Measurements from ENCODE around the gene HPCAL1.
A peak's percentile ranks its signal among the peaks of the same experiment; 100 is the strongest.

Gene HPCAL1

GRCh38 chr2:10407841-10408648, 105.3 kb downstream of the HPCAL1 start:
- Histone ChIP-seq H3K4me1 (ENCODE audit: control insufficient read depth, insufficient read depth, low read length) (peaks cover 14% of the 10 kb centered on the region; the same call in 1 of the 2 replicates), H3K4me3 (ENCODE audit: low read depth, low read length) (no peak overlapping the region), H3K9ac (ENCODE audit: low read depth, low read length) (no peak overlapping the region), H3K36me3 (ENCODE audit: control insufficient read depth, insufficient read depth, low read length) (no peaks in the 10 kb centered on the region), H3K27me3 (ENCODE audit: control insufficient read depth, insufficient read depth, low read length) (no peaks in the 10 kb centered on the region), H3K27ac (ENCODE audit: low read depth, low read length) (peak overlapping the region; percentile 21), H3K9me3 (ENCODE audit: control insufficient read depth, insufficient read depth, low read length) (no peaks in the 10 kb centered on the region)

GRCh38 chr2:10408649-10409579, 106.2 kb downstream of the HPCAL1 start:
- Histone ChIP-seq H3K27me3 (ENCODE audit: control insufficient read depth, insufficient read depth, low read length) (no peaks in the 10 kb centered on the region), H3K36me3 (ENCODE audit: control insufficient read depth, insufficient read depth, low read length) (no peaks in the 10 kb centered on the region), H3K9me3 (ENCODE audit: control insufficient read depth, insufficient read depth, low read length) (no peaks in the 10 kb centered on the region), H3K9ac (ENCODE audit: low read depth, low read length) (no peak overlapping the region), H3K4me3 (ENCODE audit: low read depth, low read length) (no peak overlapping the region), H3K27ac (ENCODE audit: low read depth, low read length) (peak overlapping the region; percentile 21), H3K4me1 (ENCODE audit: control insufficient read depth, insufficient read depth, low read length) (peaks cover 14% of the 10 kb centered on the region; the same call in 1 of the 2 replicates)

GRCh38 chr2:10410001-10410822, 107.5 kb downstream of the HPCAL1 start:
- Histone ChIP-seq H3K27me3 (ENCODE audit: control insufficient read depth, insufficient read depth, low read length) (no peaks in the 10 kb centered on the region), H3K9me3 (ENCODE audit: control insufficient read depth, insufficient read depth, low read length) (no peaks in the 10 kb centered on the region), H3K27ac (ENCODE audit: low read depth, low read length) (no peak overlapping the region), H3K36me3 (ENCODE audit: control insufficient read depth, insufficient read depth, low read length) (no peaks in the 10 kb centered on the region), H3K4me3 (ENCODE audit: low read depth, low read length) (no peak overlapping the region), H3K4me1 (ENCODE audit: control insufficient read depth, insufficient read depth, low read length) (peaks cover 14% of the 10 kb centered on the region; the same call in 1 of the 2 replicates), H3K9ac (ENCODE audit: low read depth, low read length) (no peak overlapping the region)

- no peaks in the 10 kb centered on the region for H3K9me3 ChIP-seq (ENCODE audit: control insufficient read depth, insufficient read depth, low read length)
- no peak overlapping the region for H3K27ac ChIP-seq (ENCODE audit: low read depth, low read length)
- no peaks in the 10 kb centered on the region for H3K27me3 ChIP-seq (ENCODE audit: control insufficient read depth, insufficient read depth, low read length)
- no peak overlapping the region for H3K9ac ChIP-seq (ENCODE audit: low read depth, low read length)
- peaks cover 14% of the 10 kb centered on the region; the same call in 1 of the 2 replicates for H3K4me1 ChIP-seq (ENCODE audit: control insufficient read depth, insufficient read depth, low read length)
- H3K36me3 ChIP-seq (ENCODE audit: control insufficient read depth, insufficient read depth, low read length) = no peaks in the 10 kb centered on the region
- H3K4me3 ChIP-seq (ENCODE audit: low read depth, low read length) = no peak overlapping the region
These were observed 108.2 kb downstream of the HPCAL1 start for GRCh38 chr2:10410823-10411437.

- no peak overlapping the region for H3K9ac ChIP-seq (ENCODE audit: low read depth, low read length)
- H3K9me3 ChIP-seq (ENCODE audit: control insufficient read depth, insufficient read depth, low read length) = no peaks in the 10 kb centered on the region
- H3K4me1 ChIP-seq (ENCODE audit: control insufficient read depth, insufficient read depth, low read length) = peaks cover 14% of the 10 kb centered on the region; the same call in 1 of the 2 replicates
- H3K27me3 ChIP-seq (ENCODE audit: control insufficient read depth, insufficient read depth, low read length) = no peaks in the 10 kb centered on the region
- no peak overlapping the region for H3K4me3 ChIP-seq (ENCODE audit: low read depth, low read length)
- H3K27ac ChIP-seq (ENCODE audit: low read depth, low read length) = no peak overlapping the region
- H3K36me3 ChIP-seq (ENCODE audit: control insufficient read depth, insufficient read depth, low read length) = no peaks in the 10 kb centered on the region
These were observed 108.9 kb downstream of the HPCAL1 start for GRCh38 chr2:10411557-10411956.

GRCh38 chr2:10412380-10412779, 109.7 kb downstream of the HPCAL1 start:
- H3K27ac ChIP-seq (ENCODE audit: low read depth, low read length) = no peak overlapping the region
- H3K4me1 ChIP-seq (ENCODE audit: control insufficient read depth, insufficient read depth, low read length) = peaks cover 14% of the 10 kb centered on the region; the same call in 1 of the 2 replicates
- H3K4me3 ChIP-seq (ENCODE audit: low read depth, low read length) = no peak overlapping the region
- no peaks in the 10 kb centered on the region for H3K36me3 ChIP-seq (ENCODE audit: control insufficient read depth, insufficient read depth, low read length)
- H3K9ac ChIP-seq (ENCODE audit: low read depth, low read length) = no peak overlapping the region
- no peaks in the 10 kb centered on the region for H3K27me3 ChIP-seq (ENCODE audit: control insufficient read depth, insufficient read depth, low read length)
- no peaks in the 10 kb centered on the region for H3K9me3 ChIP-seq (ENCODE audit: control insufficient read depth, insufficient read depth, low read length)

- no peaks in the 10 kb centered on the region for H3K9me3 ChIP-seq (ENCODE audit: control insufficient read depth, insufficient read depth, low read length)
- H3K9ac ChIP-seq (ENCODE audit: low read depth, low read length) = no peak overlapping the region
- H3K4me3 ChIP-seq (ENCODE audit: low read depth, low read length) = no peak overlapping the region
- H3K4me1 ChIP-seq (ENCODE audit: control insufficient read depth, insufficient read depth, low read length) = peaks cover 8% of the 10 kb centered on the region; the same call in 1 of the 2 replicates
- no peak overlapping the region for H3K27ac ChIP-seq (ENCODE audit: low read depth, low read length)
- H3K27me3 ChIP-seq (ENCODE audit: control insufficient read depth, insufficient read depth, low read length) = no peaks in the 10 kb centered on the region
- H3K36me3 ChIP-seq (ENCODE audit: control insufficient read depth, insufficient read depth, low read length) = no peaks in the 10 kb centered on the region
These were observed 110.8 kb downstream of the HPCAL1 start for GRCh38 chr2:10413503-10413902.

- Histone ChIP-seq H3K9ac (ENCODE audit: low read depth, low read length) (no peak overlapping the region), H3K4me3 (ENCODE audit: low read depth, low read length) (no peak overlapping the region), H3K27ac (ENCODE audit: low read depth, low read length) (no peak overlapping the region), H3K4me1 (ENCODE audit: control insufficient read depth, insufficient read depth, low read length) (0 out of 2 replicates have a peak, but pooled peaks cover 3% of the 10 kb centered on the region), H3K9me3 (ENCODE audit: control insufficient read depth, insufficient read depth, low read length) (no peaks in the 10 kb centered on the region), H3K36me3 (ENCODE audit: control insufficient read depth, insufficient read depth, low read length) (no peaks in the 10 kb centered on the region), H3K27me3 (ENCODE audit: control insufficient read depth, insufficient read depth, low read length) (no peaks in the 10 kb centered on the region)
These were observed 111.3 kb downstream of the HPCAL1 start for GRCh38 chr2:10413991-10414451.

GRCh38 chr2:10414591-10414990, 111.9 kb downstream of the HPCAL1 start:
- no peaks in the 10 kb centered on the region for H3K4me1 ChIP-seq (ENCODE audit: control insufficient read depth, insufficient read depth, low read length)
- no peak overlapping the region for H3K4me3 ChIP-seq (ENCODE audit: low read depth, low read length)
- H3K9ac ChIP-seq (ENCODE audit: low read depth, low read length) = no peak overlapping the region
- no peaks in the 10 kb centered on the region for H3K9me3 ChIP-seq (ENCODE audit: control insufficient read depth, insufficient read depth, low read length)
- no peaks in the 10 kb centered on the region for H3K36me3 ChIP-seq (ENCODE audit: control insufficient read depth, insufficient read depth, low read length)
- H3K27ac ChIP-seq (ENCODE audit: low read depth, low read length) = no peak overlapping the region
- no peaks in the 10 kb centered on the region for H3K27me3 ChIP-seq (ENCODE audit: control insufficient read depth, insufficient read depth, low read length)

- Histone ChIP-seq H3K4me1 (ENCODE audit: control insufficient read depth, insufficient read depth, low read length) (no peaks in the 10 kb centered on the region), H3K36me3 (ENCODE audit: control insufficient read depth, insufficient read depth, low read length) (no peaks in the 10 kb centered on the region)
These were observed 112.3 kb downstream of the HPCAL1 start for GRCh38 chr2:10415048-10415447.

More at GRCh38 chr2:10415048-10415447, 112.3 kb downstream of the HPCAL1 start:
- no peak overlapping the region for H3K4me3 ChIP-seq (ENCODE audit: low read depth, low read length)
- H3K9ac ChIP-seq (ENCODE audit: low read depth, low read length) = no peak overlapping the region
- no peaks in the 10 kb centered on the region for H3K27me3 ChIP-seq (ENCODE audit: control insufficient read depth, insufficient read depth, low read length)
- H3K27ac ChIP-seq (ENCODE audit: low read depth, low read length) = no peak overlapping the region
- no peaks in the 10 kb centered on the region for H3K9me3 ChIP-seq (ENCODE audit: control insufficient read depth, insufficient read depth, low read length)
